K562 (cell line): ENCODE results near the gene RBL1. TPM values are rescaled to one million over a fixed set of nuclear protein-coding genes. Genes with fewer than 3 reads are reported as not detected.

ENCODE experiments used
- DNMT1 ChIP-seq: fragments of 450-650 bp; IDR thresholded peaks from 2 replicates; pipeline ENCODE4 v1.6.1; 2016; ENCODE audit warnings: antibody characterized with exemption, mild to moderate bottlenecking
- FOSL1 ChIP-seq: fragments of 200-800 bp; sonication (Bioruptor generic); conservative IDR thresholded peaks from 2 replicates; pipeline ENCODE4 v1.6.1; 2016; ENCODE audit warnings: missing genetic modification characterization, missing compliant biosample characterization
- FOXA3 ChIP-seq, 2 experiments: fragments of 450-650 bp in 1 of 2; sonication (generic) in 1 of 2; formaldehyde crosslinking; IDR thresholded peaks in 1 of 2; conservative IDR thresholded peaks in 1 of 2; 2 replicates each; pipeline versions ENCODE4 v1.4.0 to v1.8.0; 2020 to 2022; ENCODE audit warnings: mild to moderate bottlenecking in 2 of 2, missing genetic modification reagents in 1 of 2
- HDAC6 ChIP-seq: IDR thresholded peaks from 2 replicates; pipeline ENCODE4 v1.6.1; 2012; ENCODE audit warnings: low read depth, mild to moderate bottlenecking, control low read depth, inconsistent platforms, low read length, moderate library complexity
- ILK ChIP-seq: fragments of 450-650 bp; IDR thresholded peaks from 2 replicates; pipeline ENCODE4 v1.6.1; 2016; ENCODE audit warnings: missing genetic modification characterization, low read depth, mild to moderate bottlenecking, missing compliant biosample characterization, moderate library complexity, borderline replicate concordance
- SLC30A9 ChIP-seq: fragments of 250-450 bp; sonication (Bioruptor Pico); IDR thresholded peaks from 2 replicates; pipeline ENCODE4 v1.8.0; 2022; ENCODE audit warnings: mild to moderate bottlenecking, moderate library complexity
- SPI1 ChIP-seq: IDR thresholded peaks from 2 replicates; pipeline ENCODE4 v1.6.1; 2011; ENCODE audit warnings: low read depth, low read length, control low read depth, borderline replicate concordance
- ZKSCAN1 ChIP-seq: fragments of 150-350 bp; IDR thresholded peaks from 2 replicates; pipeline ENCODE4 v1.6.1; 2016; ENCODE audit warnings: low read depth, low read length
- ZNF124 ChIP-seq: sonication (generic); formaldehyde crosslinking; IDR thresholded peaks from 2 replicates; pipeline ENCODE4 v1.8.1; 2022; ENCODE audit warnings: missing genetic modification reagents
- ZNF146 ChIP-seq: IDR thresholded peaks from one replicate; pipeline ENCODE4 v1.6.1; 2018; ENCODE audit warnings: missing compliant biosample characterization; ENCODE audit not compliant: unreplicated experiment
- polyA plus RNA-seq, 8 experiments: library from polyadenylated mRNA; depleted of rRNA in 4 of 8; stranded (reverse) in 5 of 8; unstranded in 3 of 8; fragments of >200 nt; fragmentation: Nextera tagmentation in 2 of 8; fragmentation: Illumina TruSeq in 1 of 8; extraction: Ambion mirVana in 2 of 8; extraction: Trizol in 1 of 8; gene quantifications; 2 replicates each; pipeline versions ENCODE4 v1.2.1 to v1.2.3, GENCODE V29; 2011 to 2014; ENCODE audit warnings: inconsistent platforms in 1 of 8, missing spikeins in 1 of 8
- total RNA-seq, 7 experiments: library from RNA; depleted of rRNA in 6 of 7; stranded (reverse); fragments of >200 nt in 6 of 7; fragmentation: Illumina TruSeq in 2 of 7; extraction: Trizol in 2 of 7; gene quantifications; 2 replicates each; pipeline versions ENCODE4 v1.2.1 to v1.2.3, GENCODE V29; 2011 to 2021; ENCODE audit warnings: low replicate concordance in 1 of 7
- TF ChIP-seq, protein P1 (sequence below): IDR thresholded peaks from 2 replicates; pipeline ENCODE4 v1.6.1; 2011; ENCODE audit not compliant: insufficient read length; ENCODE audit errors: extremely low read depth
- TF ChIP-seq, protein P2 (sequence below): fragments of 250-450 bp; sonication (Bioruptor Pico); IDR thresholded peaks from 2 replicates; pipeline ENCODE4 v1.8.0; 2021; ENCODE audit warnings: moderate library complexity, mild to moderate bottlenecking, inconsistent platforms
- TF ChIP-seq, protein P3 (sequence below): fragments of 250-450 bp; sonication (Bioruptor Pico); IDR thresholded peaks from 2 replicates; pipeline ENCODE4 v1.5.0; 2021; ENCODE audit warnings: mild to moderate bottlenecking, moderate library complexity
- TF ChIP-seq, protein P4 (sequence below), 2 experiments: fragments of 150-350 bp in 1 of 2; IDR thresholded peaks; 2 replicates each; pipeline ENCODE4 v1.6.1; 2012 to 2016; ENCODE audit warnings: low read depth in 2 of 2, low read length in 2 of 2, mild to moderate bottlenecking in 1 of 2, moderate library complexity in 1 of 2
- TF ChIP-seq, protein P5 (sequence below): fragments of 250-450 bp; sonication (Bioruptor Pico); IDR thresholded peaks from 2 replicates; pipeline ENCODE4 v1.4.0; 2020; ENCODE audit warnings: mild to moderate bottlenecking, moderate library complexity

RBL1 gene
- total and polyA plus RNA-seq, 9 of the 15 experiments (the other 6 are each of a cell fraction or from before 2014, with no cell fraction given) = 4.0 to 25.9 (median 15.6) TPM

DNA sequence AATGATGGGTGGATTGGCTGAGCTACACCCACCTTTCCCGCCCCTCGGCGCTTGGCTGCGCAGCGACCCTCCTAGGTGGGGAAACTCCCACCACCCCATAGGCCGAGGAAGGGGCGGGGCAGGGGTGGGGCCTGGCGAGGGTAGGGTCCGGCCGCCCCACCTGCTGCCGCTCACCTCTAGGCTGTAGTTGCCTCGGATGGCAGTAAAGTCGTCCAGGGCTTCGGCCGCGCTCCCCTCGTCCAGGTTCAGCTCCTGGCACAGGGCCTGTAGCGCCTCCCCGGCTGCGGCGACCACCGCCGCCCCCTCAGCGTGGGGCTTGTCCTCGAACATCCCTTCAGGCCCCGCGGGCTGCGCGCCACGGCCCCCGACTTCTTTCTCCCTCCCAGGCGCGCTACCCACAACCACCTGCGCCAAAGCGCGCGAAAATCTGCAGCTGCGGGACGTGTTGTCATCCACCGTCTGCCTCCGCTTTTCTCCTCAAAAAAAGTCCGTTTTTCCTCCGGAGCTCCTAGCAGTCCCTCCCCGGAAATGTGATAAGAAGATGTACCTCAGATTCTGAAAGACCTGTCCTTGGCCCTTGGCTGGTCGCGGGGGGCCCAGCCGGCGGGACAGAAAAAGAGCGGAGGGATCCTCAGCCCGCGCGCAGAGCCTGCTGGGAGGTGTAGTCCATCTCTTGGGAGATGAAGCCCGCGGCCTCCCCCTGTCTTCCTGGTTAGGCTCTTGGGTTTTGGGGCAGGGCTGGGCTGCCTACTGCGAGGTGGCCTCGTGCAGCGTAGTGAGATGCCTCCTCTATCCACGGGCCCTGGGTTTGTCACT is at the start of gene RBL1 (continued):
- TF ChIP-seq DNMT1 = no peak
- peak; percentile 70 for TF ChIP-seq FOSL1 (tag)
- TF ChIP-seq, protein P1, sequence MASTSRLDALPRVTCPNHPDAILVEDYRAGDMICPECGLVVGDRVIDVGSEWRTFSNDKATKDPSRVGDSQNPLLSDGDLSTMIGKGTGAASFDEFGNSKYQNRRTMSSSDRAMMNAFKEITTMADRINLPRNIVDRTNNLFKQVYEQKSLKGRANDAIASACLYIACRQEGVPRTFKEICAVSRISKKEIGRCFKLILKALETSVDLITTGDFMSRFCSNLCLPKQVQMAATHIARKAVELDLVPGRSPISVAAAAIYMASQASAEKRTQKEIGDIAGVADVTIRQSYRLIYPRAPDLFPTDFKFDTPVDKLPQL = no peak
- TF ChIP-seq HDAC6 = no peak
- TF ChIP-seq, protein P2, sequence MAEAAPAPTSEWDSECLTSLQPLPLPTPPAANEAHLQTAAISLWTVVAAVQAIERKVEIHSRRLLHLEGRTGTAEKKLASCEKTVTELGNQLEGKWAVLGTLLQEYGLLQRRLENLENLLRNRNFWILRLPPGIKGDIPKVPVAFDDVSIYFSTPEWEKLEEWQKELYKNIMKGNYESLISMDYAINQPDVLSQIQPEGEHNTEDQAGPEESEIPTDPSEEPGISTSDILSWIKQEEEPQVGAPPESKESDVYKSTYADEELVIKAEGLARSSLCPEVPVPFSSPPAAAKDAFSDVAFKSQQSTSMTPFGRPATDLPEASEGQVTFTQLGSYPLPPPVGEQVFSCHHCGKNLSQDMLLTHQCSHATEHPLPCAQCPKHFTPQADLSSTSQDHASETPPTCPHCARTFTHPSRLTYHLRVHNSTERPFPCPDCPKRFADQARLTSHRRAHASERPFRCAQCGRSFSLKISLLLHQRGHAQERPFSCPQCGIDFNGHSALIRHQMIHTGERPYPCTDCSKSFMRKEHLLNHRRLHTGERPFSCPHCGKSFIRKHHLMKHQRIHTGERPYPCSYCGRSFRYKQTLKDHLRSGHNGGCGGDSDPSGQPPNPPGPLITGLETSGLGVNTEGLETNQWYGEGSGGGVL = no peak
- TF ChIP-seq FOXA3 (CRISPR knock-in tag; conservative IDR thresholded peaks at IDR 0.05 in 1 of 2, IDR thresholded peaks at IDR 0.05 in 1 of 2) = peak in 1 of 2 experiments; percentile 18; a peak in 1 of 4 replicates
- TF ChIP-seq, protein P3, sequence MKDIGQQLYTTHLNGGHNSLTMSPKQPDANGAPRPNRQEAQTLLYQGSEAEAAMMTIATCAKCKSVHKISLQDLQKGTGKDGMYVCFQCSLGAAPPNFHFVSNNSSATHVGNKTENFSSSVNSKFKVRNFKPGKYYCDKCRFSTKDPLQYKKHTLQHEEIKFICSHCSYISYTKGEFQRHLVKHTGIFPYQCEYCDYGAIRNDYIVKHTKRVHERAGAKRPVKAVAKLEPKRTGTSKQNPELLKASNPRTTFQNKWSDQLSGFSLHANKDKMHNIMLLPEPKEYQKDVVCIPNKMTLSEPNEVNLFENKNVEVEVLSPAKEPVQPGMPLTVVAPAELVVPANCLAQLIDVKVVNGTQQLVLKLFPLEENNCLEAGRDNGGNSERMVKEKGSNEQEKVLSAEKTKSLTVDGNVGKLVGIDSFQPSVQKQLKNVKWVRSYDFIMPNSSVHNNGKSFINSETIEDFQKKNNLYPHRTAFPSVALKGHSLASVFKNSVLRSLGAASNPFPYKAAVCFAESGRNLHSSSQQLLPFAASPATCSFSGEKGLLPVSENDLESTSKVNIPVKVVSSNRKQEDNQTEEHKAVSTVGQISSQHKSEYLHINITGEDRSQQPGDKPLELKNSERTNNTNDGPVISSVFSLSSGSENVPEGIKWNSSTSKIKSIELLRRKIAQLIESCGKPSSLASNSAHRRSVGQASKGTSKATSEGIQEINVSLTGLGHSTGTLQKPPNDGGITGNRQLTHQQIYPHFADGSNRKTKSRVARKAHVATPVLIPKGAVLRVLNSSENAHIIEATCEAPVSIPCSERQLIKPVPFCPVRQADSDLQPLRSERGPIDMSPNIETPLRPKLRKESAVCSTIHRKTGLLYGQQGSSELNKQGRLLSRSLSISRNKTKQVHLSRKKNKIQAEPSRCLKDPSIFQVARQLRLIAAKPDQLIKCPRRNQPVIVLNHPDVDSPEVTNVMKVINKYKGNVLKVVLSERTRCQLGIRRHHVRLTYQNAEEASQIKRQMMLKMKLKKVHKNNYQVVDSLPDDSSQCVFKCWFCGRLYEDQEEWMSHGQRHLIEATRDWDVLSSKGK (CRISPR knock-in tag) = no peak
- no peak for TF ChIP-seq ZNF124 (CRISPR knock-in tag)
- no peak for TF ChIP-seq SPI1
- no peak for TF ChIP-seq ZKSCAN1
- TF ChIP-seq, protein P4, sequence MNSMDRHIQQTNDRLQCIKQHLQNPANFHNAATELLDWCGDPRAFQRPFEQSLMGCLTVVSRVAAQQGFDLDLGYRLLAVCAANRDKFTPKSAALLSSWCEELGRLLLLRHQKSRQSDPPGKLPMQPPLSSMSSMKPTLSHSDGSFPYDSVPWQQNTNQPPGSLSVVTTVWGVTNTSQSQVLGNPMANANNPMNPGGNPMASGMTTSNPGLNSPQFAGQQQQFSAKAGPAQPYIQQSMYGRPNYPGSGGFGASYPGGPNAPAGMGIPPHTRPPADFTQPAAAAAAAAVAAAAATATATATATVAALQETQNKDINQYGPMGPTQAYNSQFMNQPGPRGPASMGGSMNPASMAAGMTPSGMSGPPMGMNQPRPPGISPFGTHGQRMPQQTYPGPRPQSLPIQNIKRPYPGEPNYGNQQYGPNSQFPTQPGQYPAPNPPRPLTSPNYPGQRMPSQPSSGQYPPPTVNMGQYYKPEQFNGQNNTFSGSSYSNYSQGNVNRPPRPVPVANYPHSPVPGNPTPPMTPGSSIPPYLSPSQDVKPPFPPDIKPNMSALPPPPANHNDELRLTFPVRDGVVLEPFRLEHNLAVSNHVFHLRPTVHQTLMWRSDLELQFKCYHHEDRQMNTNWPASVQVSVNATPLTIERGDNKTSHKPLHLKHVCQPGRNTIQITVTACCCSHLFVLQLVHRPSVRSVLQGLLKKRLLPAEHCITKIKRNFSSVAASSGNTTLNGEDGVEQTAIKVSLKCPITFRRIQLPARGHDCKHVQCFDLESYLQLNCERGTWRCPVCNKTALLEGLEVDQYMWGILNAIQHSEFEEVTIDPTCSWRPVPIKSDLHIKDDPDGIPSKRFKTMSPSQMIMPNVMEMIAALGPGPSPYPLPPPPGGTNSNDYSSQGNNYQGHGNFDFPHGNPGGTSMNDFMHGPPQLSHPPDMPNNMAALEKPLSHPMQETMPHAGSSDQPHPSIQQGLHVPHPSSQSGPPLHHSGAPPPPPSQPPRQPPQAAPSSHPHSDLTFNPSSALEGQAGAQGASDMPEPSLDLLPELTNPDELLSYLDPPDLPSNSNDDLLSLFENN (IDR thresholded peaks at IDR 0.05; ENCODE audit: low read depth in 2 of 2, low read length in 2 of 2) = no peak
- TF ChIP-seq SLC30A9 (CRISPR knock-in tag) = no peak
- TF ChIP-seq ILK = no peak
- TF ChIP-seq, protein P5, sequence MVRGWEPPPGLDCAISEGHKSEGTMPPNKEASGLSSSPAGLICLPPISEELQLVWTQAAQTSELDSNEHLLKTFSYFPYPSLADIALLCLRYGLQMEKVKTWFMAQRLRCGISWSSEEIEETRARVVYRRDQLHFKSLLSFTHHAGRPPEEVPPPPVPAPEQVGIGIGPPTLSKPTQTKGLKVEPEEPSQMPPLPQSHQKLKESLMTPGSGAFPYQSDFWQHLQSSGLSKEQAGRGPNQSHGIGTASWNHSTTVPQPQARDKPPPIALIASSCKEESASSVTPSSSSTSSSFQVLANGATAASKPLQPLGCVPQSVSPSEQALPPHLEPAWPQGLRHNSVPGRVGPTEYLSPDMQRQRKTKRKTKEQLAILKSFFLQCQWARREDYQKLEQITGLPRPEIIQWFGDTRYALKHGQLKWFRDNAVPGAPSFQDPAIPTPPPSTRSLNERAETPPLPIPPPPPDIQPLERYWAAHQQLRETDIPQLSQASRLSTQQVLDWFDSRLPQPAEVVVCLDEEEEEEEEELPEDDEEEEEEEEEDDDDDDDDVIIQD (CRISPR knock-in tag) = no peak
- TF ChIP-seq ZNF146 (CRISPR knock-in tag) = no peak
